Measurements from ENCODE around the gene ADAM8. TPM values are rescaled to one million over a fixed set of nuclear protein-coding genes. Genes with fewer than 3 reads are reported as not detected.

The ADAM8 gene
- total RNA-seq, 1 donor from 2014 or later = 1.5 TPM

DNA sequence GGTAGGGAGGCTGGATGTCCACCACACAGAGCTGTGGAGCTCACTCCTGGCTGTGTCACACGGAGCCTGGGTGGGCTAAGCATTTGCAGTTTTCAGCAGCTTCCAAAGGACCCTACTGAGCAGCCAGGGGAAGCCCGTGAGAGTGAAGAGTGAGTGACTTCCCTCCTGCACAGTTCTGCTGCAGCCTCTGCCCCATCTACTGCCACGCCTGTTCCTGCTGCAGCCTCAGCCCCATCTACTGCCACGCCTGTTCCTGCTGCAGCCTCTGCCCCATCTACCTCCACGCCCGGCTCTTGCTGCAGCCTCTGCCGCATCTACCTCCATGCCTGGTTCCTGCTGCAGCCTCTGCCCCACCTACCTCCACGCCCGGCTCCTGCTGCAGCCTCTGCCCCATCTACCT, 12.2 kb downstream of the ADAM8 start:
- H3K9me3 Mint-ChIP-seq (ENCODE audit: unreplicated experiment) = no peaks in the 10 kb centered on the region
- H3K27ac Mint-ChIP-seq (ENCODE audit: unreplicated experiment) = no peak overlapping the region
- H3K36me3 Mint-ChIP-seq (ENCODE audit: low read depth, unreplicated experiment) = peaks cover 3% of the 10 kb centered on the region
- H3K27me3 Mint-ChIP-seq (ENCODE audit: unreplicated experiment) = peaks cover 14% of the 10 kb centered on the region
- H3K4me1 Mint-ChIP-seq (ENCODE audit: unreplicated experiment) = no peaks in the 10 kb centered on the region
- TF ChIP-seq, protein P1, sequence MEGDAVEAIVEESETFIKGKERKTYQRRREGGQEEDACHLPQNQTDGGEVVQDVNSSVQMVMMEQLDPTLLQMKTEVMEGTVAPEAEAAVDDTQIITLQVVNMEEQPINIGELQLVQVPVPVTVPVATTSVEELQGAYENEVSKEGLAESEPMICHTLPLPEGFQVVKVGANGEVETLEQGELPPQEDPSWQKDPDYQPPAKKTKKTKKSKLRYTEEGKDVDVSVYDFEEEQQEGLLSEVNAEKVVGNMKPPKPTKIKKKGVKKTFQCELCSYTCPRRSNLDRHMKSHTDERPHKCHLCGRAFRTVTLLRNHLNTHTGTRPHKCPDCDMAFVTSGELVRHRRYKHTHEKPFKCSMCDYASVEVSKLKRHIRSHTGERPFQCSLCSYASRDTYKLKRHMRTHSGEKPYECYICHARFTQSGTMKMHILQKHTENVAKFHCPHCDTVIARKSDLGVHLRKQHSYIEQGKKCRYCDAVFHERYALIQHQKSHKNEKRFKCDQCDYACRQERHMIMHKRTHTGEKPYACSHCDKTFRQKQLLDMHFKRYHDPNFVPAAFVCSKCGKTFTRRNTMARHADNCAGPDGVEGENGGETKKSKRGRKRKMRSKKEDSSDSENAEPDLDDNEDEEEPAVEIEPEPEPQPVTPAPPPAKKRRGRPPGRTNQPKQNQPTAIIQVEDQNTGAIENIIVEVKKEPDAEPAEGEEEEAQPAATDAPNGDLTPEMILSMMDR (IDR thresholded peaks at IDR 0.05; ENCODE audit: unreplicated experiment) = no peak
- H3K4me3 Mint-ChIP-seq (ENCODE audit: unreplicated experiment) = no peak overlapping the region
- no peak for DNase-seq (ENCODE audit: low spot score)

DNA sequence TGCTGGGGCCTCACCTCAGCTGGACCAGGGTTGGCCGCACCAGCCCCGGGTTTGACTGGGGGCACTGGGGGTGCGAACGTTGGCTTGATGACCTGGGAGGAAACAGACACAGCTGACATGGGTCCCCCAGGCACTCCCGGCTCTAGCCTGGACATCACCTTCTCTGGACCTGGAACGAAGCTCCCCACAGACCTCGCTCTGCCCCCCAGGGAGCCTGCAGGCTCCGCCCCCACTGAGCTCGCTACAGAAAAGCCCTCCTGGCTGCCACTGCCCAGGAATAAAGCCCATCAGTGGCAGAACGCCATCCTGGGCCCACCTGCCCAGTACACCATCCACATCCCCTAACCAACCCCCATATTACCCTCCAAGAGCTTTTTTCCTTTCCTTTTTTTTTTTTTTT, 13.0 kb downstream of the ADAM8 start:
- Mint-ChIP-seq H3K27me3 (ENCODE audit: unreplicated experiment) (peaks cover 16% of the 10 kb centered on the region), H3K36me3 (ENCODE audit: low read depth, unreplicated experiment) (peaks cover 3% of the 10 kb centered on the region), H3K9me3 (ENCODE audit: unreplicated experiment) (no peaks in the 10 kb centered on the region), H3K4me3 (ENCODE audit: unreplicated experiment) (no peak overlapping the region), H3K27ac (ENCODE audit: unreplicated experiment) (no peak overlapping the region), H3K4me1 (ENCODE audit: unreplicated experiment) (no peaks in the 10 kb centered on the region)
- DNase-seq (ENCODE audit: low spot score) = no peak
- TF ChIP-seq, protein P1 (IDR thresholded peaks at IDR 0.05; ENCODE audit: unreplicated experiment) = no peak

DNA sequence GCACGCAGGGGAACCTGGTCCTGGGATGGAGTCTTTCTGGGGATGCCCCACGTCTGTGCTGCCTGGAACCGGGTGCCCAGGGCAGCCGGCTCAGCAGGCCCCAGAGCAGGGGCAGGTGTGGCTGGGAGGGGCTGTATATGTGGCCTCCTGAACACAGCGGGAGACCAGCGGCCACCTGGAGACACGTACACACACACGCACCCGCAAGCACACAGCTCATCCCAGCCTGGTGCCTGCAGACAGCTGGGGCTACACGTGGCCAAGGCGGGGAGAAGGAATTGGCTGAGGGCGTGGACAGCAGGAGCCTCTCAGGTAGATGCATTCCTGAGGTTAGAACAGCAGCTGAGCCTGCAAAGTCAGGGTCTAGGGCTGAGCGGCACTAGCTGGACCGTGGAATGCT, 14.0 kb downstream of the ADAM8 start:
- Mint-ChIP-seq H3K36me3 (ENCODE audit: low read depth, unreplicated experiment) (peaks cover 3% of the 10 kb centered on the region), H3K9me3 (ENCODE audit: unreplicated experiment) (no peaks in the 10 kb centered on the region), H3K4me3 (ENCODE audit: unreplicated experiment) (no peak overlapping the region), H3K27ac (ENCODE audit: unreplicated experiment) (no peak overlapping the region), H3K27me3 (ENCODE audit: unreplicated experiment) (peaks cover 16% of the 10 kb centered on the region), H3K4me1 (ENCODE audit: unreplicated experiment) (no peaks in the 10 kb centered on the region)
- TF ChIP-seq, protein P1 (IDR thresholded peaks at IDR 0.05; ENCODE audit: unreplicated experiment) = no peak
- no peak for DNase-seq (ENCODE audit: low spot score)

DNA sequence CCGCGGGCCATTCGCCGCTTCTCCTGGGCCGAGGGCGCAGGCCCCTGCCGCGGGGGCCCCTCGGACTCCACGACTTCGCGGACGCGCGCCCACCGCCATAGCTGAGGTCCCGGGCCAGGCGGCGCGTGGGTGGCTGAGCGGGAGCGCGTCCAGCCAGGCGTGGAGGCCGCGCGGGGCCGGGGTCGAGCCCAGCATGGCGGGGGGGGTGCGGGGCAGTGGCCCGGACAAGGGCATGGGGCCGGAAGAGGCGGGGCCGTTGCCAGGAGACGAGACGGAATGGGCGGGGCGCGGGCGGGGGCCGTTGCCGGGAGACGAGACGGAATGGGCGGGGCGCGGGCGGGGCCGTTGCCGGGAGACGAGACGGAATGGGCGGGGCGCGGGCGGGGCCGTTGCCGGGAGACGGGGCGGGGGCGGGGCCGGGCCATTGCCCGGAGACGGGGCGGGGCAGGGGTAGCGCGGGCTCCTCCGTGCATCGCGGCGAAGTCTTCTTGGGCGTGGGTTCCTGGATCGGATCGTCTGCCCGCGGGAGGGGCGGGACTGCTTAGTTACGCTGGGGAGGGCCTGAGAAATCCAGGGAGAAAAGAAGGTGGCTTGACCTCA, 14.8 kb downstream of the ADAM8 start:
- TF ChIP-seq, protein P1 (IDR thresholded peaks at IDR 0.05; ENCODE audit: unreplicated experiment) = no peak
- Mint-ChIP-seq H3K4me1 (ENCODE audit: unreplicated experiment) (no peaks in the 10 kb centered on the region), H3K9me3 (ENCODE audit: unreplicated experiment) (no peaks in the 10 kb centered on the region), H3K4me3 (ENCODE audit: unreplicated experiment) (peak overlapping the region; percentile 51), H3K36me3 (ENCODE audit: low read depth, unreplicated experiment) (peaks cover 3% of the 10 kb centered on the region), H3K27me3 (ENCODE audit: unreplicated experiment) (peaks cover 18% of the 10 kb centered on the region), H3K27ac (ENCODE audit: unreplicated experiment) (no peak overlapping the region)
- DNase-seq (ENCODE audit: low spot score) = peak; percentile 43

DNA sequence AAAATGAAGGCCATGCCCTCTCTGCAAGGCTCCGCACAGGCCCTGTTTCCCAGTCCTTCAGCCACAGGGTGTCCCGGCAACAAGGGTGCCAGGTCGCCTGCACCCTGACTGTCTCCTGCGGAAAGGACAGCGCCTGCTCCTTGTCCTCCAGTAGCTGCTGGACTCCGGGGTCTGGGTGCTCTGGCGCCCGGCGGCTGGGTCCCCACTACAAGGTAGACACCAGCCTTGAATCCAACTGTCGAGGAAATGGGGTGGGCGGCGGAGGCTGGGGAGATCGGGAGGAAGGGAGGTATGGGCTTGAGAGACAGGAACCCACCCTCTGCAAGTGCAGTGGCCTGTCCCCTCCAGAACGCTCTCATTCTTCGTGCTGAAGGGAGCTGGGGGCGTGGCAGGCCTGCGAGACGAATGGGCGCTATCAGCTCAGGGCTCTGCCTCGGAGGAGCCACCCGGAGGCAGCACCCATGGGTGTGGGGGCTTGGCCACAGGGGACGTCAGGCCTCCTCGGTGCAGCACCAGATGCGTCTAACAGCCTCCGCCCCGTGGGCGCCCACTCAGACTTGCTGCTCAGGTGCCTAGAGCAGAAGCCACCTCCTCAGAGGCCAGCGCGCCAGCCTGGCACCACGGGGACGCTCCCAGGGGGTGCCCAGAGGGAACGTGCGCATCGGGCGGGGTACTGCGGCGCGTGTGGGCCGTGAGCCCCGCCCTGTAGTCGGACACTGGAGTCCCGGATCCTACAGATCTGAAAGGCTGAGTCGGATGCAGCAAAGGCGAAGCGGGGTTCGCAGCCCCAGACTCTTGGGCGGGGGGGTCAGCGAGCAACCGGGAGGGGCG, 15.6 kb downstream of the ADAM8 start:
- peaks cover 19% of the 10 kb centered on the region for H3K27me3 Mint-ChIP-seq (ENCODE audit: unreplicated experiment)
- DNase-seq (ENCODE audit: low spot score) = no peak
- TF ChIP-seq, protein P1 (IDR thresholded peaks at IDR 0.05; ENCODE audit: unreplicated experiment) = no peak
- no peaks in the 10 kb centered on the region for H3K4me1 Mint-ChIP-seq (ENCODE audit: unreplicated experiment)
- H3K9me3 Mint-ChIP-seq (ENCODE audit: unreplicated experiment) = no peaks in the 10 kb centered on the region
- H3K36me3 Mint-ChIP-seq (ENCODE audit: low read depth, unreplicated experiment) = peaks cover 3% of the 10 kb centered on the region
- no peak overlapping the region for H3K27ac Mint-ChIP-seq (ENCODE audit: unreplicated experiment)
- H3K4me3 Mint-ChIP-seq (ENCODE audit: unreplicated experiment) = no peak overlapping the region

Data from endothelial cell (in vitro differentiated cells).